Mammary epithelial cell (primary cell): ENCODE data around the gene CCDC9B.
A peak's percentile ranks its signal among the peaks of the same experiment; 100 is the strongest.

Source experiments
- EZH2 ChIP-seq: IDR thresholded peaks from 2 replicates; pipeline ENCODE4 v1.6.1; 2012; ENCODE audit warnings: low read length, inconsistent platforms, borderline replicate concordance
- TF ChIP-seq, protein P1 (sequence below), 2 donors: IDR thresholded peaks in 1 of 2; conservative IDR thresholded peaks in 1 of 2; 2 replicates each; pipeline ENCODE4 v1.5.1; 2011 to 2012; ENCODE audit warnings: inconsistent platforms in 2 of 2, low read length in 2 of 2, mild to moderate bottlenecking in 2 of 2, control low read depth in 1 of 2, low read depth in 1 of 2; ENCODE audit not compliant: insufficient read depth in 1 of 2; ENCODE audit errors: extremely low read depth in 1 of 2

- TF ChIP-seq, protein P1, sequence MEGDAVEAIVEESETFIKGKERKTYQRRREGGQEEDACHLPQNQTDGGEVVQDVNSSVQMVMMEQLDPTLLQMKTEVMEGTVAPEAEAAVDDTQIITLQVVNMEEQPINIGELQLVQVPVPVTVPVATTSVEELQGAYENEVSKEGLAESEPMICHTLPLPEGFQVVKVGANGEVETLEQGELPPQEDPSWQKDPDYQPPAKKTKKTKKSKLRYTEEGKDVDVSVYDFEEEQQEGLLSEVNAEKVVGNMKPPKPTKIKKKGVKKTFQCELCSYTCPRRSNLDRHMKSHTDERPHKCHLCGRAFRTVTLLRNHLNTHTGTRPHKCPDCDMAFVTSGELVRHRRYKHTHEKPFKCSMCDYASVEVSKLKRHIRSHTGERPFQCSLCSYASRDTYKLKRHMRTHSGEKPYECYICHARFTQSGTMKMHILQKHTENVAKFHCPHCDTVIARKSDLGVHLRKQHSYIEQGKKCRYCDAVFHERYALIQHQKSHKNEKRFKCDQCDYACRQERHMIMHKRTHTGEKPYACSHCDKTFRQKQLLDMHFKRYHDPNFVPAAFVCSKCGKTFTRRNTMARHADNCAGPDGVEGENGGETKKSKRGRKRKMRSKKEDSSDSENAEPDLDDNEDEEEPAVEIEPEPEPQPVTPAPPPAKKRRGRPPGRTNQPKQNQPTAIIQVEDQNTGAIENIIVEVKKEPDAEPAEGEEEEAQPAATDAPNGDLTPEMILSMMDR (conservative IDR thresholded peaks at IDR 0.05 in 1 of 2, IDR thresholded peaks at IDR 0.05 in 1 of 2; ENCODE audit: extremely low read depth in 1 of 2, insufficient read depth in 1 of 2, low read depth in 1 of 2, low read length in 2 of 2): no peak
- peak; percentile 3 for TF ChIP-seq EZH2
Measured at GRCh38 chr15:40283615-40284300, 57.0 kb downstream of the CCDC9B start.
